IMR-90 (cell line): ENCODE results near the gene PIP5K1A.

Source experiments
- BHLHE40 ChIP-seq: fragments of 150-350 bp; IDR thresholded peaks from 2 replicates; pipeline ENCODE4 v1.6.1; 2016; ENCODE audit warnings: mild to moderate bottlenecking, low read depth, low read length
- CEBPB ChIP-seq: IDR thresholded peaks from 2 replicates; pipeline ENCODE4 v1.6.1; 2012; ENCODE audit warnings: low read depth, low read length, improper control_type of control experiment
- CTCF ChIP-seq: conservative IDR thresholded peaks from 2 replicates; pipeline ENCODE4 v1.5.1; 2012; ENCODE audit warnings: mild to moderate bottlenecking, low read depth, low read length, improper control_type of control experiment
- ELK1 ChIP-seq: fragments of 150-350 bp; IDR thresholded peaks from 2 replicates; pipeline ENCODE4 v1.6.1; 2016; ENCODE audit warnings: low read depth, mild to moderate bottlenecking, low read length, moderate library complexity, borderline replicate concordance
- FOS ChIP-seq: fragments of 150-350 bp; IDR thresholded peaks from 2 replicates; pipeline ENCODE4 v1.6.1; 2016; ENCODE audit warnings: low read depth, low read length
- MAFK ChIP-seq: IDR thresholded peaks from 2 replicates; pipeline ENCODE4 v1.6.1; 2012; ENCODE audit warnings: low read depth, low read length, improper control_type of control experiment
- MAZ ChIP-seq: IDR thresholded peaks from 2 replicates; pipeline ENCODE4 v1.6.1; 2012; ENCODE audit warnings: low read depth, mild to moderate bottlenecking, low read length, improper control_type of control experiment, moderate library complexity, borderline replicate concordance
- MXI1 ChIP-seq: IDR thresholded peaks from 2 replicates; pipeline ENCODE4 v1.6.1; 2012; ENCODE audit warnings: low read depth, mild to moderate bottlenecking, low read length, moderate library complexity, borderline replicate concordance
- POLR2A ChIP-seq: IDR thresholded peaks from 2 replicates; pipeline ENCODE4 v1.6.1; 2012; ENCODE audit warnings: mild to moderate bottlenecking, low read depth, low read length
- RAD21 ChIP-seq: IDR thresholded peaks from 2 replicates; pipeline ENCODE4 v1.6.1; 2012; ENCODE audit warnings: low read length, improper control_type of control experiment
- RCOR1 ChIP-seq: IDR thresholded peaks from 2 replicates; pipeline ENCODE4 v1.6.1; 2012; ENCODE audit warnings: mild to moderate bottlenecking, low read length, improper control_type of control experiment; ENCODE audit not compliant: insufficient replicate concordance
- RFX5 ChIP-seq: IDR thresholded peaks from 2 replicates; pipeline ENCODE4 v1.8.0; 2012; ENCODE audit warnings: low read depth, mild to moderate bottlenecking, low read length, moderate library complexity
- SMC3 ChIP-seq: fragments of 150-350 bp; IDR thresholded peaks from 2 replicates; pipeline ENCODE4 v1.6.1; 2016; ENCODE audit warnings: low read depth, mild to moderate bottlenecking, antibody characterized with exemption, low read length, moderate library complexity
- USF2 ChIP-seq: fragments of 150-350 bp; IDR thresholded peaks from 2 replicates; pipeline ENCODE4 v1.6.1; 2017; ENCODE audit warnings: mild to moderate bottlenecking, antibody characterized with exemption, low read length, low read depth

- TF ChIP-seq SMC3 (no peak), CTCF (no peak), POLR2A (no peak), USF2 (no peak), RCOR1 (no peak), BHLHE40 (no peak), CEBPB (no peak), RAD21 (no peak), FOS (no peak), RFX5 (no peak), MXI1 (no peak), MAFK (no peak), MAZ (no peak), ELK1 (no peak)
Measured at GRCh38 chr1:151243683-151244216, 45.4 kb downstream of the PIP5K1A start.
